ENCODE measurements around the gene HS6ST3.

Gene HS6ST3

GRCh38 chr13:96553796-96554195 lies 463.9 kb downstream of the HS6ST3 start:
- DNase-seq: no peak

- no peak for DNase-seq
These were observed 483.7 kb downstream of the HS6ST3 start for GRCh38 chr13:96573563-96573962.

GRCh38 chr13:96575423-96576320 lies 485.8 kb downstream of the HS6ST3 start:
- DNase-seq: no peak

GRCh38 chr13:96581741-96582140 lies 491.8 kb downstream of the HS6ST3 start:
- no peak for DNase-seq

- no peak for DNase-seq
These were observed 525.3 kb downstream of the HS6ST3 start for GRCh38 chr13:96615252-96615651.

GRCh38 chr13:96617528-96617927 lies 527.6 kb downstream of the HS6ST3 start:
- no peak for DNase-seq

- peak; percentile 26 for DNase-seq
These were observed 531.8 kb downstream of the HS6ST3 start for GRCh38 chr13:96621634-96622183.

GRCh38 chr13:96629331-96629730 lies 539.4 kb downstream of the HS6ST3 start:
- no peak for DNase-seq

- DNase-seq: peak; percentile 15
These were observed 542.8 kb downstream of the HS6ST3 start for GRCh38 chr13:96632536-96633320.

- DNase-seq: no peak
These were observed 546.2 kb downstream of the HS6ST3 start for GRCh38 chr13:96636001-96636709.

- DNase-seq: no peak
These were observed 547.1 kb downstream of the HS6ST3 start for GRCh38 chr13:96637039-96637438.

- no peak for DNase-seq
These were observed 556.2 kb downstream of the HS6ST3 start for GRCh38 chr13:96646101-96646500.

- no peak for DNase-seq
These were observed 556.8 kb downstream of the HS6ST3 start for GRCh38 chr13:96646515-96647211.

- DNase-seq: no peak
These were observed 560.5 kb downstream of the HS6ST3 start for GRCh38 chr13:96650301-96650886.

- DNase-seq: no peak
These were observed 561.7 kb downstream of the HS6ST3 start for GRCh38 chr13:96651598-96651997.

- no peak for DNase-seq
These were observed 562.6 kb downstream of the HS6ST3 start for GRCh38 chr13:96652506-96652905.

GRCh38 chr13:96661612-96662011 lies 571.7 kb downstream of the HS6ST3 start:
- no peak for DNase-seq

- no peak for DNase-seq
These were observed 572.1 kb downstream of the HS6ST3 start for GRCh38 chr13:96662036-96662435.

- no peak for DNase-seq
These were observed 577.5 kb downstream of the HS6ST3 start for GRCh38 chr13:96667294-96668018.

GRCh38 chr13:96671073-96671472 lies 581.2 kb downstream of the HS6ST3 start:
- DNase-seq: no peak

GRCh38 chr13:96672016-96672415 lies 582.1 kb downstream of the HS6ST3 start:
- DNase-seq: no peak

Measured in NCI-H2081 treated with DMSO at 0.1 percent for 48 hours (cell line).